HepG2 (cell line): ENCODE measurements around the gene PKN2. TPM values are rescaled to one million over a fixed set of nuclear protein-coding genes. Genes with fewer than 3 reads are reported as not detected.

Experiments
- BATF2 ChIP-seq: sonication (generic); formaldehyde crosslinking; IDR thresholded peaks from 2 replicates; pipeline ENCODE4 v1.8.0; 2022; ENCODE audit warnings: mild to moderate bottlenecking, missing genetic modification reagents, moderate library complexity
- HMGXB3 ChIP-seq: sonication (generic); formaldehyde crosslinking; IDR thresholded peaks from 2 replicates; pipeline ENCODE4 v1.4.0; 2020; ENCODE audit warnings: missing genetic modification reagents, borderline replicate concordance
- ZBTB34 ChIP-seq: sonication (generic); formaldehyde crosslinking; IDR thresholded peaks from 2 replicates; pipeline ENCODE4 v1.8.0; 2022; ENCODE audit warnings: mild to moderate bottlenecking, missing genetic modification reagents
- ZNF317 ChIP-seq: sonication (generic); formaldehyde crosslinking; IDR thresholded peaks from 2 replicates; pipeline ENCODE4 v1.5.0; 2020; ENCODE audit warnings: mild to moderate bottlenecking, missing genetic modification reagents
- ZNF501 ChIP-seq: sonication (generic); formaldehyde crosslinking; IDR thresholded peaks from 2 replicates; pipeline ENCODE4 v1.5.1; 2020; ENCODE audit warnings: mild to moderate bottlenecking, moderate library complexity, missing genetic modification reagents
- ZNF556 ChIP-seq: sonication (generic); formaldehyde crosslinking; IDR thresholded peaks from 2 replicates; pipeline ENCODE4 v1.4.0; 2020; ENCODE audit warnings: mild to moderate bottlenecking, missing genetic modification reagents, borderline replicate concordance
- ZNF574 ChIP-seq: sonication (generic); formaldehyde crosslinking; IDR thresholded peaks from 2 replicates; pipeline ENCODE4 v1.4.0; 2020; ENCODE audit warnings: missing genetic modification reagents
- ZNF766 ChIP-seq: sonication (generic); formaldehyde crosslinking; IDR thresholded peaks from 2 replicates; pipeline ENCODE4 v1.5.0; 2020; ENCODE audit warnings: missing genetic modification reagents, borderline replicate concordance
- ZNF773 ChIP-seq: sonication (generic); formaldehyde crosslinking; IDR thresholded peaks from 2 replicates; pipeline ENCODE4 v1.4.0; 2020; ENCODE audit warnings: missing genetic modification reagents, borderline replicate concordance
- ZSCAN12 ChIP-seq: sonication (generic); formaldehyde crosslinking; IDR thresholded peaks from 2 replicates; pipeline ENCODE4 v1.9.0; 2021; ENCODE audit warnings: mild to moderate bottlenecking, missing genetic modification reagents
- polyA plus RNA-seq, 8 experiments: library from polyadenylated mRNA; depleted of rRNA in 3 of 8; stranded (reverse) in 7 of 8; unstranded in 1 of 8; fragments of >200 nt; fragmentation: Illumina TruSeq in 4 of 8; extraction: Trizol in 4 of 8; gene quantifications; 2 replicates each; pipeline versions ENCODE4 v1.2.1 to v1.2.3, GENCODE V29; 2011 to 2016; ENCODE audit warnings: low read depth in 4 of 8, missing spikeins in 1 of 8, mixed read lengths in 1 of 8; ENCODE audit not compliant: insufficient read depth in 1 of 8
- total RNA-seq, 5 experiments: library from RNA; depleted of rRNA; stranded (reverse); fragments of >200 nt; fragmentation: Illumina TruSeq; extraction: Trizol; gene quantifications; 2 replicates each; pipeline ENCODE4 v1.2.3, GENCODE V29; 2016; ENCODE audit warnings: low read depth in 1 of 5
- TF ChIP-seq, protein P1 (sequence below): sonication (generic); formaldehyde crosslinking; IDR thresholded peaks from 2 replicates; pipeline ENCODE4 v1.4.0; 2020; ENCODE audit warnings: mild to moderate bottlenecking, missing genetic modification reagents

PKN2 gene
- total and polyA plus RNA-seq, 2 of the 13 experiments (the other 11 are each of a cell fraction or from before 2014, with no cell fraction given): 17.0 to 29.4 TPM

DNA sequence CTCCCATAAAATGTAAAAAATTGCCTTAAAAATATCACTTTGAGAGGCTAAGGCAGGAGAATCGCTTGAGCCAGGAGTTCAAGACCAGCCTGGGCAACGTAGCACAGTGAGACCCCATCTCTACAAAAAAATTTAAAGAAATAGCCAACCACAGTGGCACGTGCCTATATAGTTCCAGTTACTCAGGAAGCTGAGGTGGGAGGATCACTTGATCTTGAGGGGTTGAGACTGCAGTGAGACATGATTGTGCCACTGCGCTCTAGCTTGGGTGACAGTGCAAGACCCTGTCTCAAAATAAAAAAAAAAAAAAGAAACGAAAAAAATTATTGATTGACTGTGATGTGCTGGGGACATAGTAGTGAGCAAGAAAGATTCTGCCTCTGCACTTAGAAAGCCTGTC lies 38.4 kb downstream of the PKN2 start (continued):
- TF ChIP-seq ZNF574 (CRISPR knock-in tag) (no peak), ZNF556 (CRISPR knock-in tag) (no peak), ZNF317 (CRISPR knock-in tag) (no peak), ZNF766 (CRISPR knock-in tag) (no peak), ZNF773 (CRISPR knock-in tag) (no peak), BATF2 (CRISPR knock-in tag) (no peak), HMGXB3 (CRISPR knock-in tag) (no peak), ZSCAN12 (no peak), ZNF501 (CRISPR knock-in tag) (no peak), ZBTB34 (CRISPR knock-in tag) (no peak)
- TF ChIP-seq, protein P1, sequence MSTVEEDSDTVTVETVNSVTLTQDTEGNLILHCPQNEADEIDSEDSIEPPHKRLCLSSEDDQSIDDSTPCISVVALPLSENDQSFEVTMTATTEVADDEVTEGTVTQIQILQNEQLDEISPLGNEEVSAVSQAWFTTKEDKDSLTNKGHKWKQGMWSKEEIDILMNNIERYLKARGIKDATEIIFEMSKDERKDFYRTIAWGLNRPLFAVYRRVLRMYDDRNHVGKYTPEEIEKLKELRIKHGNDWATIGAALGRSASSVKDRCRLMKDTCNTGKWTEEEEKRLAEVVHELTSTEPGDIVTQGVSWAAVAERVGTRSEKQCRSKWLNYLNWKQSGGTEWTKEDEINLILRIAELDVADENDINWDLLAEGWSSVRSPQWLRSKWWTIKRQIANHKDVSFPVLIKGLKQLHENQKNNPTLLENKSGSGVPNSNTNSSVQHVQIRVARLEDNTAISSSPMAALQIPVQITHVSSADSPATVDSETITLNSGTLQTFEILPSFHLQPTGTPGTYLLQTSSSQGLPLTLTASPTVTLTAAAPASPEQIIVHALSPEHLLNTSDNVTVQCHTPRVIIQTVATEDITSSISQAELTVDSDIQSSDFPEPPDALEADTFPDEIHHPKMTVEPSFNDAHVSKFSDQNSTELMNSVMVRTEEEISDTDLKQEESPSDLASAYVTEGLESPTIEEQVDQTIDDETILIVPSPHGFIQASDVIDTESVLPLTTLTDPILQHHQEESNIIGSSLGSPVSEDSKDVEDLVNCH (CRISPR knock-in tag): no peak
